HCT116 (cell line): ENCODE measurements around the gene FSD2. TPM values are rescaled to one million over a fixed set of nuclear protein-coding genes. Genes with fewer than 3 reads are reported as not detected.
A peak's percentile ranks its signal among the peaks of the same experiment; 100 is the strongest.

Experiments
- ATAC-seq: fragments of 200-7000 bp; cut with Tn5 transposase; 2 replicates; pipeline ENCODE4 v1.9.1; 2020; ENCODE audit warnings: mild to moderate bottlenecking, moderate library complexity
- BruUV-seq: library from RNA; stranded (reverse); fragments of 400-500 nt; replicated peaks from 2 replicates; lab custom pipeline; 2021; lab: Mats Ljungman, UMichigan
- CTCF ChIA-PET: fragments of 300-600 bp; sonication (Branson Sonifier 250); formaldehyde crosslinking; loops from one replicate; lab custom pipeline; 2021; ENCODE audit warnings: antibody characterized with exemption; lab: Charles Lee
- POLR2A ChIA-PET: fragments of 300-600, 350-600 bp; sonication (Branson Sonifier 250); formaldehyde crosslinking; loops from one replicate; lab custom pipeline; 2021; ENCODE audit warnings: antibody characterized with exemption; lab: Charles Lee
- RAD21 ChIA-PET, 2 experiments: fragments of 300-600 bp; sonication (Branson Sonifier 250); formaldehyde crosslinking; loops; one replicate each; lab custom pipeline; 2023; ENCODE audit warnings: low total read pairs in 2 of 2; ENCODE audit not compliant: uncharacterized antibody in 2 of 2, unreplicated experiment in 2 of 2, low non-redundant PET in 1 of 2; lab: Charles Lee
- DNase-seq: peaks from one replicate; pipeline ENCODE4 v3.0.0-alpha.2; 2010; ENCODE audit warnings: low read depth, low spot score
- H2AFZ ChIP-seq: fragments of 200-600 bp; shearing (Covaris generic), sonication (generic); 2 replicates; pipeline ENCODE4 v1.6.1; 2017; ENCODE audit warnings: low read depth, mixed run types, mixed read lengths, antibody characterized with exemption, low read length; ENCODE audit not compliant: poor library complexity, severe bottlenecking
- H3K27ac ChIP-seq: 2 replicates; pipeline ENCODE4 v1.5.1; 2012; ENCODE audit warnings: low read depth, low read length
- H3K27me3 ChIP-seq: fragments of 200-600 bp; sonication (generic); 2 replicates; pipeline ENCODE4 v1.6.1; 2016; ENCODE audit warnings: mixed run types, low read length, mixed read lengths; ENCODE audit not compliant: insufficient read depth
- H3K36me3 ChIP-seq, 2 experiments: fragments of 200-500 bp in 1 of 2; fragments of 200-600 bp in 1 of 2; sonication (Bioruptor generic) in 1 of 2; sonication (generic) in 1 of 2; 2 replicates each; pipeline versions ENCODE4 v1.5.1 to v1.6.1; 2014 to 2016; ENCODE audit warnings: low read length in 2 of 2, inconsistent platforms in 1 of 2, mixed read lengths in 1 of 2, mixed run types in 1 of 2; ENCODE audit not compliant: insufficient read depth in 2 of 2, control insufficient read depth in 1 of 2
- H3K4me1 ChIP-seq, 2 experiments: fragments of 200-600 bp in 1 of 2; sonication (generic) in 1 of 2; 2 replicates each; pipeline versions ENCODE4 v1.5.1 to v1.6.1; 2012 to 2017; ENCODE audit warnings: low read length in 2 of 2, inconsistent platforms in 1 of 2, mild to moderate bottlenecking in 1 of 2, mixed read lengths in 1 of 2, mixed run types in 1 of 2, moderate library complexity in 1 of 2; ENCODE audit not compliant: insufficient read depth in 2 of 2, control insufficient read depth in 1 of 2
- H3K4me2 ChIP-seq: fragments of 200-600 bp; sonication (generic); 2 replicates; pipeline ENCODE4 v1.6.1; 2017; ENCODE audit warnings: mixed run types, low read length, mixed read lengths
- H3K4me3 ChIP-seq, 2 experiments: fragments of 200-600 bp in 1 of 2; sonication (generic) in 1 of 2; replicated peaks in 1 of 2; 2 replicates each; pipeline ENCODE4 v1.5.1; 2011 to 2016; ENCODE audit warnings: low read length in 2 of 2, control low read depth in 1 of 2, low read depth in 1 of 2, mild to moderate bottlenecking in 1 of 2, mixed read lengths in 1 of 2, mixed run types in 1 of 2
- H3K79me2 ChIP-seq: fragments of 200-600 bp; sonication (generic); 2 replicates; pipeline ENCODE4 v1.6.1; 2017; ENCODE audit warnings: mild to moderate bottlenecking, mixed run types, low read length, moderate library complexity, mixed read lengths; ENCODE audit not compliant: insufficient read depth
- H3K9ac ChIP-seq: fragments of 200-600 bp; sonication (generic); 2 replicates; pipeline ENCODE4 v1.6.1; 2016; ENCODE audit warnings: low read length, mixed read lengths
- H3K9me2 ChIP-seq: fragments of 200-600 bp; sonication (generic), shearing (Covaris generic); 2 replicates; pipeline ENCODE4 v1.6.1; 2017; ENCODE audit warnings: mixed run types, mild to moderate bottlenecking, moderate library complexity; ENCODE audit not compliant: insufficient read depth
- H3K9me3 ChIP-seq, 2 experiments: fragments of 200-500 bp in 1 of 2; fragments of 200-600 bp in 1 of 2; sonication (Bioruptor generic) in 1 of 2; sonication (generic) in 1 of 2; 2 replicates each; pipeline ENCODE4 v1.6.1; 2014 to 2017; ENCODE audit warnings: low read length in 2 of 2, mixed read lengths in 2 of 2, inconsistent platforms in 1 of 2, low read depth in 1 of 2, mild to moderate bottlenecking in 1 of 2, mixed run types in 1 of 2, moderate library complexity in 1 of 2; ENCODE audit not compliant: control insufficient read depth in 1 of 2, insufficient read depth in 1 of 2
- H4K20me1 ChIP-seq: fragments of 200-600 bp; sonication (generic), shearing (Covaris generic); 2 replicates; pipeline ENCODE4 v1.6.1; 2017; ENCODE audit warnings: mixed run types, mild to moderate bottlenecking, moderate library complexity; ENCODE audit not compliant: insufficient read depth
- CBX3 ChIP-seq: IDR thresholded peaks from 2 replicates; pipeline ENCODE4 v1.6.1; 2012; ENCODE audit warnings: low read depth
- CEBPB ChIP-seq: IDR thresholded peaks from 2 replicates; pipeline ENCODE4 v1.6.1; 2012; ENCODE audit warnings: low read depth
- CTCF ChIP-seq, 3 experiments: fragments of 200-600 bp in 1 of 3; sonication (generic) in 1 of 3; IDR thresholded peaks in 2 of 3; conservative IDR thresholded peaks in 1 of 3; 2 replicates each; pipeline ENCODE4 v1.5.1; 2012 to 2017; ENCODE audit warnings: low read depth in 2 of 3, low read length in 2 of 3, antibody characterized with exemption in 1 of 3, borderline replicate concordance in 1 of 3, control low read depth in 1 of 3, mild to moderate bottlenecking in 1 of 3, mixed read lengths in 1 of 3, mixed run types in 1 of 3, moderate library complexity in 1 of 3; ENCODE audit not compliant: insufficient read depth in 1 of 3
- EGR1 ChIP-seq: IDR thresholded peaks from 2 replicates; pipeline ENCODE4 v1.6.1; 2012; ENCODE audit warnings: low read depth
- ELF1 ChIP-seq: IDR thresholded peaks from 2 replicates; pipeline ENCODE4 v1.6.1; 2012; ENCODE audit warnings: low read depth, borderline replicate concordance
- EZH2 ChIP-seq: fragments of 200-600 bp; sonication (generic); IDR thresholded peaks from 2 replicates; pipeline ENCODE4 v1.6.1; 2017; ENCODE audit warnings: antibody characterized with exemption, mixed run types
- EZH2phosphoT487 ChIP-seq: fragments of 200-600 bp; IDR thresholded peaks from 2 replicates; pipeline ENCODE4 v1.6.1; 2018; ENCODE audit warnings: antibody characterized with exemption, borderline replicate concordance
- FOSL1 ChIP-seq: IDR thresholded peaks from 2 replicates; pipeline ENCODE4 v1.6.1; 2012; ENCODE audit warnings: low read depth
- MAX ChIP-seq: IDR thresholded peaks from 2 replicates; pipeline ENCODE4 v1.6.1; 2012
- POLR2AphosphoS5 ChIP-seq: IDR thresholded peaks from 2 replicates; pipeline ENCODE4 v1.6.1; 2011; ENCODE audit warnings: mild to moderate bottlenecking, low read depth, low read length, moderate library complexity
- RAD21 ChIP-seq: IDR thresholded peaks from 2 replicates; pipeline ENCODE4 v1.6.1; 2012; ENCODE audit warnings: low read depth, mild to moderate bottlenecking
- SIN3A ChIP-seq: IDR thresholded peaks from 2 replicates; pipeline ENCODE4 v1.6.1; 2012; ENCODE audit warnings: low read depth
- SP1 ChIP-seq: IDR thresholded peaks from 2 replicates; pipeline ENCODE4 v1.6.1; 2012; ENCODE audit warnings: low read depth
- SRF ChIP-seq: IDR thresholded peaks from 2 replicates; pipeline ENCODE4 v1.6.1; 2012; ENCODE audit warnings: low read depth
- TCF7L2 ChIP-seq: IDR thresholded peaks from 2 replicates; pipeline ENCODE4 v1.7.0; 2011; ENCODE audit warnings: borderline replicate concordance, inconsistent platforms; ENCODE audit not compliant: insufficient read depth, insufficient read length; ENCODE audit errors: extremely low read depth
- YY1 ChIP-seq: IDR thresholded peaks from 2 replicates; pipeline ENCODE4 v1.6.1; 2011; ENCODE audit warnings: low read length, low read depth, moderate library complexity, mild to moderate bottlenecking; ENCODE audit not compliant: insufficient replicate concordance; ENCODE audit errors: extremely low read depth
- ZBTB33 ChIP-seq: IDR thresholded peaks from 2 replicates; pipeline ENCODE4 v1.6.1; 2011; ENCODE audit warnings: mild to moderate bottlenecking, low read length, moderate library complexity; ENCODE audit not compliant: insufficient replicate concordance; ENCODE audit errors: extremely low read depth
- ZFX ChIP-seq: fragments of 450-650 bp; IDR thresholded peaks from 2 replicates; pipeline ENCODE4 v1.6.1; 2017
- intact Hi-C: fragments of 100-400 bp; cut with micrococcal nuclease; formaldehyde crosslinking; loops from 2 replicates; pipeline ENCODE4 v1.10.0; 2022
- total RNA-seq: library from RNA; stranded (reverse); gene quantifications from one replicate; pipeline ENCODE4 v1.2.1, GENCODE V29; 2021; ENCODE audit not compliant: unreplicated experiment

Gene FSD2
- total RNA-seq, 1 experiment from 2014 or later = not detected

- TF ChIP-seq CTCF (IDR thresholded peaks at IDR 0.05 in 2 of 3, conservative IDR thresholded peaks at IDR 0.05 in 1 of 3; ENCODE audit: borderline replicate concordance in 1 of 3, insufficient read depth in 1 of 3, low read depth in 2 of 3, low read length in 2 of 3) = no peak
- TF ChIP-seq ELF1 = no peak
Observed at GRCh38 chr15:82832601-82833361, 26.9 kb upstream of the FSD2 start (continued).

- Histone ChIP-seq H3K27ac (peak overlapping the region; percentile 63; the same call in 1 of the 2 replicates), H2AFZ (no peak overlapping the region), H3K27me3 (no peaks in the 10 kb centered on the region), H3K4me3 (peak overlapping the region in 1 of 2 experiments; percentile 28; a peak in 2 of 4 replicates), H3K9me3 (no peaks in the 10 kb centered on the region), H3K4me2 (peak overlapping the region; percentile 66), H3K4me1 (peaks cover 22 to 31% of the 10 kb centered on the region in 2 experiments), H3K9me2 (no peaks in the 10 kb centered on the region), H3K36me3 (peaks cover 31 to 45% of the 10 kb centered on the region in 2 experiments; a peak in 3 of 4 replicates), H3K9ac (peak overlapping the region; percentile 38), H4K20me1 (no peaks in the 10 kb centered on the region), H3K79me2 (no peaks in the 10 kb centered on the region)
- DNase-seq = no peak
- ChIA-PET CTCF (interaction anchor here (1.3 to 1.4 kb wide), 2 partner anchors 18 to 179 kb away, joined by 5 to 8 read pairs; partner anchors contain the start of gene C15orf40), POLR2A (interaction anchor here (1.4 kb wide), 1 partner anchor 296 kb away, joined by 3 read pairs; no protein-coding TSS in a partner anchor), RAD21 (no interaction called here)
- intact Hi-C loops = no loop called here
- peak; percentile 60 for ATAC-seq
- BruUV-seq = no TSS peak
- TF ChIP-seq SRF (no peak), EZH2phosphoT487 (no peak), POLR2AphosphoS5 (no peak), SIN3A (no peak), RAD21 (no peak), CEBPB (no peak), ZFX (no peak), SP1 (no peak), YY1 (no peak), EZH2 (no peak), ZBTB33 (no peak), CBX3 (no peak), EGR1 (no peak), ELF1 (no peak), MAX (no peak), TCF7L2 (no peak), FOSL1 (no peak)
Observed at GRCh38 chr15:82831894-82832600, 26.2 kb upstream of the FSD2 start.
